WTC11 (cell line): Measurements from ENCODE around the gene NOL4L.

ENCODE experiments used
- CREB1 ChIP-seq: sonication (generic); formaldehyde crosslinking; IDR thresholded peaks from 2 replicates; pipeline ENCODE4 v1.8.0; 2023; ENCODE audit warnings: mild to moderate bottlenecking, missing genetic modification reagents
- CTCF ChIP-seq: fragments of 200-600 bp; IDR thresholded peaks from 2 replicates; pipeline ENCODE4 v1.8.0; 2022; ENCODE audit warnings: antibody characterized with exemption
- E2F4 ChIP-seq: sonication (generic); formaldehyde crosslinking; IDR thresholded peaks from 2 replicates; pipeline ENCODE4 v1.8.1; 2022; ENCODE audit warnings: low read depth, mild to moderate bottlenecking, moderate library complexity, missing genetic modification reagents, borderline replicate concordance
- IRF2 ChIP-seq: sonication (generic); formaldehyde crosslinking; IDR thresholded peaks from 2 replicates; pipeline ENCODE4 v1.8.0; 2022; ENCODE audit warnings: low read depth, missing genetic modification reagents, borderline replicate concordance
- RORB ChIP-seq: fragments of 250-450 bp; sonication (Bioruptor Pico); IDR thresholded peaks from 2 replicates; pipeline ENCODE4 v1.9.0; 2021; ENCODE audit warnings: mild to moderate bottlenecking
- SP1 ChIP-seq: sonication (generic); formaldehyde crosslinking; conservative IDR thresholded peaks from 2 replicates; pipeline ENCODE4 v1.8.1; 2022; ENCODE audit warnings: missing genetic modification reagents
- STAT6 ChIP-seq: sonication (generic); formaldehyde crosslinking; conservative IDR thresholded peaks from 2 replicates; pipeline ENCODE4 v1.8.1; 2023; ENCODE audit warnings: mild to moderate bottlenecking, low read depth, missing genetic modification reagents, moderate library complexity
- ZNF138 ChIP-seq: sonication (generic); formaldehyde crosslinking; conservative IDR thresholded peaks from 2 replicates; pipeline ENCODE4 v1.8.1; 2022; ENCODE audit warnings: mild to moderate bottlenecking, moderate library complexity, missing genetic modification reagents
- ZSCAN18 ChIP-seq: fragments of 250-450 bp; sonication (Bioruptor Pico); IDR thresholded peaks from 2 replicates; pipeline ENCODE4 v2.1.2; 2022; ENCODE audit warnings: mild to moderate bottlenecking, moderate library complexity

GRCh38 chr20:32628960-32629530 is 43.9 kb upstream of the NOL4L start:
- TF ChIP-seq CTCF (no peak), ZSCAN18 (CRISPR knock-in tag) (no peak), CREB1 (no peak), IRF2 (CRISPR knock-in tag) (no peak), SP1 (CRISPR knock-in tag) (no peak), RORB (no peak), E2F4 (CRISPR knock-in tag) (no peak), STAT6 (CRISPR knock-in tag) (no peak), ZNF138 (CRISPR knock-in tag) (no peak)
